ENCODE measurements around the gene LCN9.

DNA sequence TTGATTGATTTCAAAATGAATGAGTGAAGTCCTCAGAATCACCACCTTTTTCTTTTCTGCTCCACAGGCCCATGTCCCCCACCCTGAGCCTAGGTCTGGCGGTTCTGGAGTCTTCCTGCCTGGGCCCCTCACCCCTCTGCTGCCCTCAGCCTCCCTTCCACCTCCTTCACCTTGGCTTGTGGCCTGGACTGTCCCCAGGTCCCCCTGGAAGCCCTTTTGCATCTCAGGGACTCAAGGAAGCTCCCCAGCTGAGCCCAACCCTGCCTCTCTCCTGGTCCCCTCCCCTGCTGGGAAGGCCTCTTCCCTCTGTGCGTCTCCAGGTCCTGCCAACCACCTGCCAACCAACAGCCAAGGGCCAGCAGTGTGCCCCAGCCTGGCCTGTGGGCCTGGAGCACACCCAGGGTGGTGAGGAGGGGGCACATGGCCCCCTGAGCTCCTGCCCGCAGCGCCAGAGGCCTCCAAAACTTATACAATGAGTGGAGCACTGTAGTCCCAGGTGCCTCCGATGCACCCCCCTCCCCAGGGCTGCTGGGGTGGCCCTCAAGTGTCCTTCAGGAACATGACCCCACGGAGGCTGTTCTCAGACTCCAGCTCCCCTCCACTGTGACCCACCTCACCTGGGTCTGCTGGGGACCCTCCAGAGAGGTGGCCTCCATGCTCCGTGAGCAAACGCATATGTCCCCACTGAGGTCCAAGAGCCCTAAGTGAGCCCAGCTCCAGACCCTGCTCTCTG lies 44.1 kb upstream of the LCN9 start:
- TF ChIP-seq, protein P1, sequence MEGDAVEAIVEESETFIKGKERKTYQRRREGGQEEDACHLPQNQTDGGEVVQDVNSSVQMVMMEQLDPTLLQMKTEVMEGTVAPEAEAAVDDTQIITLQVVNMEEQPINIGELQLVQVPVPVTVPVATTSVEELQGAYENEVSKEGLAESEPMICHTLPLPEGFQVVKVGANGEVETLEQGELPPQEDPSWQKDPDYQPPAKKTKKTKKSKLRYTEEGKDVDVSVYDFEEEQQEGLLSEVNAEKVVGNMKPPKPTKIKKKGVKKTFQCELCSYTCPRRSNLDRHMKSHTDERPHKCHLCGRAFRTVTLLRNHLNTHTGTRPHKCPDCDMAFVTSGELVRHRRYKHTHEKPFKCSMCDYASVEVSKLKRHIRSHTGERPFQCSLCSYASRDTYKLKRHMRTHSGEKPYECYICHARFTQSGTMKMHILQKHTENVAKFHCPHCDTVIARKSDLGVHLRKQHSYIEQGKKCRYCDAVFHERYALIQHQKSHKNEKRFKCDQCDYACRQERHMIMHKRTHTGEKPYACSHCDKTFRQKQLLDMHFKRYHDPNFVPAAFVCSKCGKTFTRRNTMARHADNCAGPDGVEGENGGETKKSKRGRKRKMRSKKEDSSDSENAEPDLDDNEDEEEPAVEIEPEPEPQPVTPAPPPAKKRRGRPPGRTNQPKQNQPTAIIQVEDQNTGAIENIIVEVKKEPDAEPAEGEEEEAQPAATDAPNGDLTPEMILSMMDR (IDR thresholded peaks at IDR 0.05; ENCODE audit: low read depth, low read length) = no peak
- no peak for TF ChIP-seq EZH2phosphoT487 (IDR thresholded peaks at IDR 0.05; ENCODE audit: low read depth)

All from OCI-LY3 (cell line).